Breast epithelium (tissue), 4 donors: ENCODE measurements around the gene NACAD. TPM values are rescaled to one million over a fixed set of nuclear protein-coding genes. Genes with fewer than 3 reads are reported as not detected.
A peak's percentile ranks its signal among the peaks of the same experiment; 100 is the strongest.

Source experiments
- DNase-seq, 2 donors: peaks; one replicate each; pipeline ENCODE4 v3.0.0-alpha.2; 2019; ENCODE audit warnings: low spot score in 2 of 2
- H3K27ac ChIP-seq, 2 donors: fragments of 200-600 bp; sonication (generic) in 1 of 2; one replicate each; pipeline ENCODE4 v1.5.1; 2016 to 2019; ENCODE audit warnings: mild to moderate bottlenecking in 1 of 2
- H3K27me3 ChIP-seq, 2 donors: fragments of 200-600 bp; sonication (generic) in 1 of 2; one replicate each; pipeline versions ENCODE4 v1.5.1 to v1.6.0; 2017 to 2019; ENCODE audit warnings: control low read depth in 1 of 2, mild to moderate bottlenecking in 1 of 2
- H3K36me3 ChIP-seq: fragments of 200-600 bp; one replicate; pipeline ENCODE4 v1.5.1; 2019
- H3K4me1 ChIP-seq, 2 donors: fragments of 200-600 bp; sonication (generic); one replicate each; pipeline ENCODE4 v1.5.1; 2016 to 2019; ENCODE audit warnings: control low read depth in 1 of 2
- H3K4me3 ChIP-seq, 3 donors: fragments of 200-600 bp; sonication (generic); 1 replicate in 2 of 3; 2 replicates in 1 of 3; pipeline ENCODE4 v1.5.1; 2016 to 2019; ENCODE audit warnings: mild to moderate bottlenecking in 3 of 3, moderate library complexity in 2 of 3
- H3K9me3 ChIP-seq, 2 donors: fragments of 200-600 bp; sonication (generic) in 1 of 2; one replicate each; pipeline ENCODE4 v1.5.1; 2016 to 2019; ENCODE audit warnings: control low read depth in 1 of 2
- POLR2A ChIP-seq: fragments of 450-650 bp; IDR thresholded peaks from one replicate; pipeline ENCODE4 v1.6.1; 2016; ENCODE audit warnings: antibody characterized with exemption, mild to moderate bottlenecking, moderate library complexity
- POLR2AphosphoS5 ChIP-seq, 3 donors: sonication (generic); formaldehyde crosslinking; IDR thresholded peaks; one replicate each; pipeline ENCODE4 v1.6.1; 2017; ENCODE audit warnings: antibody characterized with exemption in 3 of 3
- intact Hi-C: fragments of 100-400 bp; cut with DNase I; formaldehyde crosslinking; loops from one replicate; pipeline ENCODE4 v1.15.1; 2023; ENCODE audit warnings: low total_unique reads
- total RNA-seq, 3 donors: library from RNA; depleted of rRNA; stranded (reverse); fragments of >200 nt; gene quantifications; one replicate each; pipeline ENCODE4 v1.1.0, GENCODE V29; 2016
- TF ChIP-seq, protein P1 (sequence below), 3 donors: fragments of 450-650 bp; IDR thresholded peaks; one replicate each; pipeline ENCODE4 v1.5.1; 2016 to 2017; ENCODE audit warnings: antibody characterized with exemption in 3 of 3, mild to moderate bottlenecking in 3 of 3, moderate library complexity in 3 of 3

The NACAD gene
- total RNA-seq, 3 donors from 2014 or later: 1.2 to 7.5 (median 3.2) TPM

DNA sequence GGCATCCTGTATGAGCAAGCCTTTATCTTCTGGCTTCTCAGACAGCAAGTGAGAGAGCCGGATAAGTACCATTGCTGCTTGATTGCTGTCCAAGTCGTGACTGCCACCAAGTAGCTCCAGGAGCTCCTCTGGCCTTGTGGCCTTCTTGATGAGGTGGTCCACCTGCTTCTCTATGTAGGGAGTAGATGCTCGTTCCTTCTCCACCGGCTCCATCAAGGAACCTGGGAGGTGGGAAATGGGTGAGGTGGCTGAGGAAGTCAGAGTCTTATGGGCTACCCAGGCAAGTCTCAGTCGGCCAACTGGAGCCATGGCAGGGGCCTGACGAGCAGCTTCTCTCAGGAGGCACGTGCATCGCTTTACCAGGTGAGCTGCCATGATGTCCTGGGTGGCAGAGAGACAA, 20.1 kb upstream of the NACAD start:
- no peaks in the 10 kb centered on the region for H3K4me1 ChIP-seq

DNA sequence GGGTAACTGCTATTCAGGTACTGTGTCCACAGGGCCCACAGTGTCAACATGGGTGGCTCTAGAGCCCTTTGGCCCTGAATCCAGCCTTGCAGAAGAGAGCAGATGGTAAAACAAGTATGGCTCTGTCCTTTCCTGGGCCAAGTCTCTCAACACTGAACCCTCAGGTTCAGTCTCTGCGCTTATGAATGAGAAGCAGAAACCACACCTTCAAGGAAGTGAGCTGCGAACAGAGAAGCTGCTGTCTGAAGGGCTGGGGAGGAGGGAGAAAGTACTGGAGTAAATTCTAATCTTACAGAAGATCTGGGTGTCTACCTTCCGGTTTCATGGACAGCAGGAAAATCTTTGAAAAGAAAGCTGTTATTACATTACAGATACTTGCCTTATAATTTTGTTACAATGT, 18.6 kb upstream of the NACAD start:
- TF ChIP-seq POLR2AphosphoS5 (IDR thresholded peaks at IDR 0.05): no peak
- TF ChIP-seq, protein P1, sequence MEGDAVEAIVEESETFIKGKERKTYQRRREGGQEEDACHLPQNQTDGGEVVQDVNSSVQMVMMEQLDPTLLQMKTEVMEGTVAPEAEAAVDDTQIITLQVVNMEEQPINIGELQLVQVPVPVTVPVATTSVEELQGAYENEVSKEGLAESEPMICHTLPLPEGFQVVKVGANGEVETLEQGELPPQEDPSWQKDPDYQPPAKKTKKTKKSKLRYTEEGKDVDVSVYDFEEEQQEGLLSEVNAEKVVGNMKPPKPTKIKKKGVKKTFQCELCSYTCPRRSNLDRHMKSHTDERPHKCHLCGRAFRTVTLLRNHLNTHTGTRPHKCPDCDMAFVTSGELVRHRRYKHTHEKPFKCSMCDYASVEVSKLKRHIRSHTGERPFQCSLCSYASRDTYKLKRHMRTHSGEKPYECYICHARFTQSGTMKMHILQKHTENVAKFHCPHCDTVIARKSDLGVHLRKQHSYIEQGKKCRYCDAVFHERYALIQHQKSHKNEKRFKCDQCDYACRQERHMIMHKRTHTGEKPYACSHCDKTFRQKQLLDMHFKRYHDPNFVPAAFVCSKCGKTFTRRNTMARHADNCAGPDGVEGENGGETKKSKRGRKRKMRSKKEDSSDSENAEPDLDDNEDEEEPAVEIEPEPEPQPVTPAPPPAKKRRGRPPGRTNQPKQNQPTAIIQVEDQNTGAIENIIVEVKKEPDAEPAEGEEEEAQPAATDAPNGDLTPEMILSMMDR (IDR thresholded peaks at IDR 0.05): no peak
- TF ChIP-seq POLR2A: no peak
- Histone ChIP-seq H3K4me1 (no peaks in the 10 kb centered on the region), H3K9me3 (no peaks in the 10 kb centered on the region), H3K27ac (peak overlapping the region in 1 of 2 donors; percentile 23), H3K4me3 (no peak overlapping the region), H3K36me3 (peaks cover 20% of the 10 kb centered on the region), H3K27me3 (no peaks in the 10 kb centered on the region)
- intact Hi-C loops: no loop called here
- DNase-seq: no peak

More for the DNA sequence above, 20.1 kb upstream of the NACAD start:
- intact Hi-C loops: no loop called here
- no peak overlapping the region for H3K4me3 ChIP-seq
- TF ChIP-seq, protein P1 (IDR thresholded peaks at IDR 0.05): no peak
- TF ChIP-seq POLR2A: no peak
- no peak for TF ChIP-seq POLR2AphosphoS5 (IDR thresholded peaks at IDR 0.05)
- no peaks in the 10 kb centered on the region for H3K27me3 ChIP-seq
- no peak overlapping the region for H3K27ac ChIP-seq
- peaks cover 14% of the 10 kb centered on the region for H3K36me3 ChIP-seq
- no peak for DNase-seq
- no peaks in the 10 kb centered on the region for H3K9me3 ChIP-seq

DNA sequence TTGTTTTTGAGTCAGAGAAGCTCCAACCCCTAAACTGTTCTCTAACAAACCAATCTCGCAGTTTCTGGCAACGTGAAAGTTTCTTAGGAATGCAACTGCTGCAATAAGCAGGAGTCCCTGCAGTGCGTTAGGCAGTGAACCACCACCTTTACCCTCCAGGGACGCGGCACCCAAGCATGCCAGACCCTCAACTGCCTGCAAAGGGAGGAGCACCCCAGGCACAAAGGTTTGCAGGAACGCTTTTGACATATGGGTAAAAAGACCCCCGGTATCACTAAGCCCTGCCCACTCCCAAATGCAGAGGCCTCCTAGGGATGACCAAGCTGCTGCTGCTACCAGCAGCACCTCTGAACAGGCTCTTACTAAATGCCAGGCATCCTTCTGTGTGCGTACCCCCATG, 18.1 kb upstream of the NACAD start:
- Histone ChIP-seq H3K36me3 (peaks cover 25% of the 10 kb centered on the region), H3K9me3 (no peaks in the 10 kb centered on the region), H3K4me1 (no peaks in the 10 kb centered on the region), H3K4me3 (no peak overlapping the region), H3K27me3 (no peaks in the 10 kb centered on the region), H3K27ac (no peak overlapping the region)
- DNase-seq: no peak
- TF ChIP-seq POLR2A (no peak), POLR2AphosphoS5 (IDR thresholded peaks at IDR 0.05) (no peak)
- TF ChIP-seq, protein P1 (IDR thresholded peaks at IDR 0.05): no peak
- intact Hi-C loops: no loop called here

DNA sequence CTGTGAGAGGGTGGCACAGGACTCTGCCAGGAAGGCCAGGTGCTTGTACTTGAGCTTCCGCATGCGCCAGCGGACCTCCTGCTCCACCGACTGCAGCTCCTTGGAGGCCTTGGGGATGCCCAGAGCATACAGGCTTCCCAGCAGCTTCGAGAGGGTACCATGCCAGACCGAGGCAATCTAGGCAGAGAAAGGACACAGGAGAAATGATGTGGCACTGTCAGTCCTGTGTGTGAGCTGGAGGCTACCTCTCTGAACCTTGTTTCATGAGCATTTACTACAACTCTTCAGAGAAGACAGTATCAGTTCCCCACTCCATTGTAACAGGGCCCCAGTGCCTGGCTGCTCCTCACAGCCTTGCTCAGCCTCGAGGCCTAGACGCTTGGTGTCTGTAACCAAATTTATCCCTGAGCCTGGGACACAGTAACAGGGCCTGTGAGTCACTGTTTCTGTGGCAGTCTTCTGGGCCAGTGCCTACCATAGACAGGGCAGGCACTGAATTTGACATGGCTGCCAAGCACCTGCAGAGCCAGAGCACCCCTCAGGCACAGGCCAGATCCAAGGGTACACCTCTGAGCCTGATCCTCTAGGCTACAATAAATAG, 16.9 kb upstream of the NACAD start:
- H3K27me3 ChIP-seq: no peaks in the 10 kb centered on the region
- H3K36me3 ChIP-seq: peaks cover 34% of the 10 kb centered on the region
- intact Hi-C loops: no loop called here
- no peak overlapping the region for H3K4me3 ChIP-seq
- DNase-seq: no peak
- TF ChIP-seq, protein P1 (IDR thresholded peaks at IDR 0.05): no peak
- TF ChIP-seq POLR2A (no peak), POLR2AphosphoS5 (IDR thresholded peaks at IDR 0.05) (no peak)
- H3K27ac ChIP-seq: no peak overlapping the region
- H3K4me1 ChIP-seq: no peaks in the 10 kb centered on the region
- H3K9me3 ChIP-seq: no peaks in the 10 kb centered on the region

DNA sequence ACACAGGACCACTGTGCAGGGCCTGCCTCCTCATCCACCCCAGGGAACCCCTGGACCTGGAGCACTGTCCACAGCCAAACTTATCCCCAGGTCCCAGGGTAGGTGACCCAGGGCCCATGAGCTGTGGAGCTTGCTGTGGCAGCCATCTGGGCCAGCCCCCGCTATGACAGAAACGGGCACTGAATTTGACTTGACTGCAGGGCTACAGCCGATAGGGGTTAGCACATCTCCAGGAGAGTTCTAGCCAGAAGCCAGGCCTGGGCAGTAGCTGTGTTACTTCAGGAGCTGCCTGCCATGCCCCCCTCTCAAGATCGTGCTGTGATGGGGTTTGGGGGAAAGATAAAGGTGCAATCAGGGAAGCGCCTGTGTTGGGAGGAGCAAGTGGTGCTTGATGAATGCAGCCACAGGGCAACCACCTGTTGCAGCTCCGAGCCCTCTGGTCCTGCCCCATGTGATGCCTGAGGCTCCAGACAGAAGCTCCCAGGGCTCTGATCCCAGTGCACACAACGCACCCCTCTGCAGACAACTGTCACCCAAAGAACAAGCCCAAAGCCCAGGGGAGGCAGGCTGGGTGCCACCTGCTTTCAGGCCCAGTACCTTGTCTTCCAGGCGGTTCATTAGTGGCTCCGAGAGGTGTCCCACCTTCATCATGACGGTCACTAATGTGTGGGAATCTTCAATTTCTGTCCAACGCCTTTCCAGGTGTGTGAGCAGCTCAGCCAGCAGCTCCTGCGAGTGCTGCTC, 16.2 kb upstream of the NACAD start:
- Histone ChIP-seq H3K4me3 (no peak overlapping the region), H3K27ac (no peak overlapping the region), H3K27me3 (no peaks in the 10 kb centered on the region), H3K4me1 (no peaks in the 10 kb centered on the region), H3K9me3 (no peaks in the 10 kb centered on the region), H3K36me3 (peaks cover 36% of the 10 kb centered on the region)
- DNase-seq: no peak
- intact Hi-C loops: no loop called here
- TF ChIP-seq POLR2AphosphoS5 (IDR thresholded peaks at IDR 0.05) (no peak), POLR2A (no peak)
- TF ChIP-seq, protein P1 (IDR thresholded peaks at IDR 0.05): no peak
